K562 (cell line): ENCODE measurements around the gene BRAF. TPM values are rescaled to one million over a fixed set of nuclear protein-coding genes. Genes with fewer than 3 reads are reported as not detected.

Experiments
- ATAC-seq: fragments of 200-7000 bp; cut with Tn5 transposase; 3 replicates; pipeline ENCODE4 v1.9.1; 2020; ENCODE audit warnings: moderate library complexity
- BruUV-seq: library from RNA; stranded (reverse); fragments of 400-500 nt; replicated peaks from 2 replicates; lab custom pipeline; 2021; lab: Mats Ljungman, UMichigan
- CTCF ChIA-PET: fragments of 300-600 bp; formaldehyde crosslinking; extraction: SDS; loops from one replicate; lab custom pipeline; 2021; ENCODE audit warnings: low intra/inter-chr PET ratio; lab: Yijun Ruan, JAX
- POLR2A ChIA-PET: fragments of 300-600, 350-650 bp; sonication (Branson Sonifier 250); formaldehyde crosslinking; extraction: SDS; loops from one replicate; lab custom pipeline; 2021; ENCODE audit warnings: antibody characterized with exemption, inconsistent platforms; lab: Yijun Ruan, JAX
- DNase-seq, 4 experiments: peaks; one replicate each; pipeline versions ENCODE4 v3.0.0 to v3.0.0-alpha.2; 2011 to 2018; ENCODE audit warnings: low spot score in 3 of 4, mixed read lengths in 3 of 4; ENCODE audit errors: extremely low read depth in 1 of 4
- FAIRE-seq: peaks from 2 replicates; lab custom pipeline; 2011; peaks lifted over from hg19 to GRCh38; lab: Jason Lieb, UNC
- H2AFZ ChIP-seq: 2 replicates; pipeline ENCODE4 v1.6.0; 2011; ENCODE audit warnings: low read depth, low read length, control low read depth, inconsistent platforms
- H3K27ac ChIP-seq: fragments of 200-600 bp; 3 replicates; pipeline ENCODE4 v1.8.0; 2011; ENCODE audit warnings: low read depth, mild to moderate bottlenecking, control low read depth, inconsistent platforms, low read length, moderate library complexity, mixed read lengths; ENCODE audit errors: extremely low read depth
- H3K27me3 ChIP-seq, 2 experiments: fragments of 300-600 bp in 1 of 2; 2 replicates in 1 of 2; 3 replicates in 1 of 2; pipeline versions ENCODE4 v1.6.0 to v1.8.0; 2011; ENCODE audit warnings: inconsistent platforms in 2 of 2, low read length in 2 of 2, mild to moderate bottlenecking in 1 of 2, mixed read lengths in 1 of 2, moderate library complexity in 1 of 2; ENCODE audit not compliant: control insufficient read depth in 2 of 2, insufficient read depth in 2 of 2
- H3K36me3 ChIP-seq: fragments of 300-600 bp; 3 replicates; pipeline ENCODE4 v1.8.0; 2011; ENCODE audit warnings: mild to moderate bottlenecking, low read length, inconsistent platforms; ENCODE audit not compliant: control insufficient read depth, insufficient read depth
- H3K4me1 ChIP-seq, 2 experiments: fragments of 200-600 bp in 1 of 2; replicated peaks in 1 of 2; 2 replicates in 1 of 2; 3 replicates in 1 of 2; pipeline versions ENCODE4 v1.5.1 to v1.8.0; 2011; ENCODE audit warnings: inconsistent platforms in 2 of 2, low read length in 2 of 2, mild to moderate bottlenecking in 1 of 2, mixed read lengths in 1 of 2, moderate library complexity in 1 of 2; ENCODE audit not compliant: control insufficient read depth in 2 of 2, insufficient read depth in 2 of 2
- H3K4me2 ChIP-seq: 2 replicates; pipeline ENCODE4 v1.6.1; 2011; ENCODE audit warnings: low read length, control low read depth, inconsistent platforms, mixed read lengths; ENCODE audit not compliant: insufficient read depth
- H3K4me3 ChIP-seq: fragments of 200-600 bp; sonication (generic), shearing (Covaris generic); 2 replicates; pipeline ENCODE4 v1.5.1; 2016; ENCODE audit warnings: control low read depth, inconsistent platforms
- H3K79me2 ChIP-seq: fragments of 200-600 bp; 3 replicates; pipeline ENCODE4 v1.8.0; 2011; ENCODE audit warnings: low read length, inconsistent platforms; ENCODE audit not compliant: control insufficient read depth, insufficient read depth
- H3K9ac ChIP-seq, 2 experiments: 2 replicates each; pipeline versions ENCODE4 v1.6.0 to v1.6.1; 2011; ENCODE audit warnings: low read depth in 2 of 2, low read length in 2 of 2, control low read depth in 1 of 2, inconsistent platforms in 1 of 2, mild to moderate bottlenecking in 1 of 2, mixed read lengths in 1 of 2; ENCODE audit not compliant: insufficient read depth in 1 of 2
- H3K9me1 ChIP-seq: one replicate; pipeline ENCODE4 v1.6.0; 2011; ENCODE audit warnings: inconsistent platforms, mild to moderate bottlenecking, low read length, moderate library complexity; ENCODE audit not compliant: control insufficient read depth, insufficient read depth
- H3K9me3 ChIP-seq: replicated peaks from 2 replicates; pipeline ENCODE4 v1.5.1; 2011; ENCODE audit warnings: low read depth, low read length, inconsistent platforms; ENCODE audit not compliant: control insufficient read depth, insufficient read depth
- H4K20me1 ChIP-seq: replicated peaks from 2 replicates; pipeline ENCODE4 v1.6.1; 2011; ENCODE audit warnings: low read length, inconsistent platforms, mixed read lengths; ENCODE audit not compliant: control insufficient read depth, insufficient read depth
- CSDE1 ChIP-seq, 2 experiments: fragments of 450-650 bp; IDR thresholded peaks; 2 replicates each; pipeline ENCODE4 v1.6.1; 2016; ENCODE audit warnings: mild to moderate bottlenecking in 1 of 2
- ERF ChIP-seq: fragments of 450-650 bp; formaldehyde crosslinking; IDR thresholded peaks from 2 replicates; pipeline ENCODE4 v1.4.0; 2020; ENCODE audit warnings: mild to moderate bottlenecking, mixed read lengths
- HDAC8 ChIP-seq: fragments of 450-650 bp; IDR thresholded peaks from 2 replicates; pipeline ENCODE4 v1.6.1; 2016; ENCODE audit warnings: mild to moderate bottlenecking, missing genetic modification characterization, moderate library complexity, missing compliant biosample characterization
- MAZ ChIP-seq, 2 experiments: fragments of 450-650 bp in 1 of 2; sonication (generic) in 1 of 2; formaldehyde crosslinking; IDR thresholded peaks in 1 of 2; conservative IDR thresholded peaks in 1 of 2; 2 replicates each; pipeline versions ENCODE4 v1.4.0 to v1.5.0; 2020; ENCODE audit warnings: mild to moderate bottlenecking in 1 of 2, missing genetic modification reagents in 1 of 2
- NR2C2 ChIP-seq, 2 experiments: fragments of 200-800 bp in 1 of 2; sonication (Bioruptor generic) in 1 of 2; sonication (generic) in 1 of 2; formaldehyde crosslinking in 1 of 2; IDR thresholded peaks; 2 replicates each; pipeline versions ENCODE4 v1.6.1 to v1.8.0; 2016 to 2022; ENCODE audit warnings: mild to moderate bottlenecking in 1 of 2, missing compliant biosample characterization in 1 of 2, missing genetic modification characterization in 1 of 2, missing genetic modification reagents in 1 of 2
- SRSF1 ChIP-seq: fragments of 200-400 bp; formaldehyde crosslinking; IDR thresholded peaks from 2 replicates; pipeline ENCODE4 v1.6.1; 2017; ENCODE audit warnings: mild to moderate bottlenecking, low read depth, low read length, moderate library complexity
- ZNF124 ChIP-seq: sonication (generic); formaldehyde crosslinking; IDR thresholded peaks from 2 replicates; pipeline ENCODE4 v1.8.1; 2022; ENCODE audit warnings: missing genetic modification reagents
- WGBS: fragments of 100-300 bp; shearing (Covaris generic); methylation state at CpG from one replicate; pipeline ENCODE4 v1.1.6; 2016; ENCODE audit warnings: low coverage, mixed read lengths; ENCODE audit not compliant: insufficient coverage; ENCODE audit errors: missing lambda C conversion rate; 5-methylcytosine and 5-hydroxymethylcytosine counted together
- in situ Hi-C: fragments of 300-500 bp; cut with MboI; formaldehyde crosslinking; loops from 4 replicates; pipeline ENCODE4 v1.15.0; 2018; ENCODE audit warnings: inconsistent platforms, mixed read lengths
- intact Hi-C: fragments of 100-400 bp; cut with micrococcal nuclease; formaldehyde crosslinking; loops from 2 replicates; pipeline ENCODE4 v1.14.2; 2022
- polyA plus RNA-seq, 8 experiments: library from polyadenylated mRNA; depleted of rRNA in 4 of 8; stranded (reverse) in 5 of 8; unstranded in 3 of 8; fragments of >200 nt; fragmentation: Nextera tagmentation in 2 of 8; fragmentation: Illumina TruSeq in 1 of 8; extraction: Ambion mirVana in 2 of 8; extraction: Trizol in 1 of 8; gene quantifications; 2 replicates each; pipeline versions ENCODE4 v1.2.1 to v1.2.3, GENCODE V29; 2011 to 2014; ENCODE audit warnings: inconsistent platforms in 1 of 8, missing spikeins in 1 of 8
- total RNA-seq, 7 experiments: library from RNA; depleted of rRNA in 6 of 7; stranded (reverse); fragments of >200 nt in 6 of 7; fragmentation: Illumina TruSeq in 2 of 7; extraction: Trizol in 2 of 7; gene quantifications; 2 replicates each; pipeline versions ENCODE4 v1.2.1 to v1.2.3, GENCODE V29; 2011 to 2021; ENCODE audit warnings: low replicate concordance in 1 of 7
- TF ChIP-seq, protein P1 (sequence below), 2 experiments: fragments of 450-650 bp; formaldehyde crosslinking in 1 of 2; IDR thresholded peaks; 2 replicates each; pipeline versions ENCODE4 v1.4.0 to v1.6.1; 2014 to 2020; ENCODE audit warnings: mild to moderate bottlenecking in 2 of 2, borderline replicate concordance in 1 of 2, low read depth in 1 of 2

BRAF gene
- total and polyA plus RNA-seq, 9 of the 15 experiments (the other 6 are each of a cell fraction or from before 2014, with no cell fraction given): 3.6 to 38.3 (median 21.9) TPM

DNA sequence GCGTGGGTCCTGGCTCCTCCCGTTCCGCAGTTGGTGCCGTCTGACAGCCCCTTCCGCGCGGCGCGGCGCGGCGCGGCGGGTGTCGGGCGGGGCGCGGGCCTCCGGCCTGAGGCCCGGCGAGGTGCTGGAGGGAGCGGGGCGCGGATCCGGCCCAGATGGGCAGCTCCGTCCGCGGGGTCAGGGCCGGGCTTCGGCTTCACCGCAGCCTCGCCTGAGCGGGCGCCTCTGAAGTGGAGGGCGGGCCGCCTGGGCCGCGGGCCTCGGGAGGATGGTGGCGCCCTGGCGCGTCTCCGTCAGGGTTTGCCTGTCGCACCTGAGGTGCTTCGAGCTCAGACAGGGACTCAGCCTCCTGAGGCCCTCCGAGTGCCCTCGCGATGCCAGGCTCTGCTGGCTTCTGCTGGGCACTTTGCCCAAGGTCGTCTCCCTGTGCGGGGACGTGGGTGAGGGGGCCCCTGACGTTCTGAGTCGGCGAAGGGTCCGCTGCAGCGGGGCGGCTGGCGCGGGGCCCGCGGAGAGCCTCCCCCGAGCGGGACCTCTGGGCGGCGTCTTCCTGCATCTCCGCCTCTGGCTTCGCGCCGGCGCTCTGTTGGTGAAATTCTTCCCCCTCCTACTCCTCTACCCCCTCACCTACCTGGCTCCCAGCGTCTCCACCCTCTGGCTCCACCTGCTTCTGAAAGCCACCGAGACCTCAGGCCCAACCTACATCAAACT is 251.5 kb downstream of the BRAF start:
- peaks cover 24 to 34% of the 10 kb centered on the region in 2 experiments; a peak in 4 of 5 replicates for H3K4me1 ChIP-seq
- H3K4me2 ChIP-seq: peak overlapping the region; percentile 74
- ChIA-PET CTCF (no interaction called here), POLR2A (interaction anchor here (0.6 to 1.1 kb wide), 4 partner anchors 14 to 373 kb away, joined by 3 to 4 read pairs (median 3); no protein-coding TSS in a partner anchor)
- no peaks in the 10 kb centered on the region for H3K9me3 ChIP-seq
- peak overlapping the region; percentile 61 to 95; a peak in 3 of 4 replicates for H3K9ac ChIP-seq
- peak overlapping the region; percentile 77 for H3K4me3 ChIP-seq
- H3K27ac ChIP-seq: peak overlapping the region; percentile 57; the same call in 2 of the 3 replicates
- H3K9me1 ChIP-seq: no peaks in the 10 kb centered on the region
- FAIRE-seq (no peak), ATAC-seq (peak; percentile 79), DNase-seq (peak; percentile 62 to 77 (median 70))
- H3K27me3 ChIP-seq: no peaks in the 10 kb centered on the region
- no peaks in the 10 kb centered on the region for H4K20me1 ChIP-seq
- H2AFZ ChIP-seq: peak overlapping the region; percentile 88
- no TSS peak for BruUV-seq
- in situ Hi-C loops (no loop called here), intact Hi-C loops (loop anchor here (10.0 kb wide), 2 partner anchors 312 to 862 kb away; no protein-coding TSS in a partner anchor)
- 4% methylated on average over 72 of the region's 72 CpGs for WGBS
- H3K36me3 ChIP-seq: no peaks in the 10 kb centered on the region
- H3K79me2 ChIP-seq: no peaks in the 10 kb centered on the region
- TF ChIP-seq NR2C2 (CRISPR knock-in tag; IDR thresholded peaks at IDR 0.05) (no peak), NR2C2 (tag; IDR thresholded peaks at IDR 0.05) (peak; percentile 64; the same call in 1 of the 2 replicates), CSDE1 (IDR thresholded peaks at IDR 0.05) (no peak), HDAC8 (tag) (peak; percentile 79), ZNF124 (no peak), SRSF1 (0 out of 2 replicates have a peak, but pooled peaks have one; percentile 79), MAZ (CRISPR knock-in tag; conservative IDR thresholded peaks at IDR 0.05 in 1 of 2, IDR thresholded peaks at IDR 0.05 in 1 of 2) (peak; percentile 59 to 95; a peak in 3 of 4 replicates), ERF (CRISPR knock-in tag) (peak; percentile 74)
- TF ChIP-seq, protein P1, sequence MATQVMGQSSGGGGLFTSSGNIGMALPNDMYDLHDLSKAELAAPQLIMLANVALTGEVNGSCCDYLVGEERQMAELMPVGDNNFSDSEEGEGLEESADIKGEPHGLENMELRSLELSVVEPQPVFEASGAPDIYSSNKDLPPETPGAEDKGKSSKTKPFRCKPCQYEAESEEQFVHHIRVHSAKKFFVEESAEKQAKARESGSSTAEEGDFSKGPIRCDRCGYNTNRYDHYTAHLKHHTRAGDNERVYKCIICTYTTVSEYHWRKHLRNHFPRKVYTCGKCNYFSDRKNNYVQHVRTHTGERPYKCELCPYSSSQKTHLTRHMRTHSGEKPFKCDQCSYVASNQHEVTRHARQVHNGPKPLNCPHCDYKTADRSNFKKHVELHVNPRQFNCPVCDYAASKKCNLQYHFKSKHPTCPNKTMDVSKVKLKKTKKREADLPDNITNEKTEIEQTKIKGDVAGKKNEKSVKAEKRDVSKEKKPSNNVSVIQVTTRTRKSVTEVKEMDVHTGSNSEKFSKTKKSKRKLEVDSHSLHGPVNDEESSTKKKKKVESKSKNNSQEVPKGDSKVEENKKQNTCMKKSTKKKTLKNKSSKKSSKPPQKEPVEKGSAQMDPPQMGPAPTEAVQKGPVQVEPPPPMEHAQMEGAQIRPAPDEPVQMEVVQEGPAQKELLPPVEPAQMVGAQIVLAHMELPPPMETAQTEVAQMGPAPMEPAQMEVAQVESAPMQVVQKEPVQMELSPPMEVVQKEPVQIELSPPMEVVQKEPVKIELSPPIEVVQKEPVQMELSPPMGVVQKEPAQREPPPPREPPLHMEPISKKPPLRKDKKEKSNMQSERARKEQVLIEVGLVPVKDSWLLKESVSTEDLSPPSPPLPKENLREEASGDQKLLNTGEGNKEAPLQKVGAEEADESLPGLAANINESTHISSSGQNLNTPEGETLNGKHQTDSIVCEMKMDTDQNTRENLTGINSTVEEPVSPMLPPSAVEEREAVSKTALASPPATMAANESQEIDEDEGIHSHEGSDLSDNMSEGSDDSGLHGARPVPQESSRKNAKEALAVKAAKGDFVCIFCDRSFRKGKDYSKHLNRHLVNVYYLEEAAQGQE (IDR thresholded peaks at IDR 0.05; ENCODE audit: borderline replicate concordance): peak; percentile 3; the same call in 1 of the 2 replicates
- TF ChIP-seq, protein P1 (CRISPR knock-in tag; IDR thresholded peaks at IDR 0.05; ENCODE audit: low read depth): no peak
